WTC11 (cell line): ENCODE results near the gene PRKCB. TPM values are rescaled to one million over a fixed set of nuclear protein-coding genes. Genes with fewer than 3 reads are reported as not detected.

Source experiments
- ATAC-seq: fragments of 200-7000 bp; cut with Tn5 transposase; 2 replicates; pipeline ENCODE4 v1.10.0; 2021; ENCODE audit warnings: mild to moderate bottlenecking, moderate library complexity
- CTCF ChIA-PET: fragments of 300-600 bp; sonication (Branson Sonifier 250); formaldehyde crosslinking; loops from one replicate; lab custom pipeline; 2021; ENCODE audit warnings: antibody characterized with exemption; lab: Charles Lee
- POLR2A ChIA-PET: fragments of 350-600 bp; sonication (Branson Sonifier 250); formaldehyde crosslinking; loops from one replicate; lab custom pipeline; 2021; ENCODE audit warnings: antibody characterized with exemption; lab: Charles Lee
- DNase-seq: peaks from one replicate; pipeline ENCODE4 v3.0.0; 2021; ENCODE audit warnings: low spot score
- H3K27ac Mint-ChIP-seq: 2 replicates; pipeline ENCODE4 v1.8.0; 2021; ENCODE audit warnings: mixed read lengths
- H3K27me3 Mint-ChIP-seq: 2 replicates; pipeline ENCODE4 v1.8.0; 2021; ENCODE audit warnings: low read depth, mild to moderate bottlenecking, moderate library complexity, mixed read lengths
- H3K36me3 Mint-ChIP-seq: 2 replicates; pipeline ENCODE4 v1.8.0; 2021; ENCODE audit warnings: mixed read lengths
- H3K4me1 Mint-ChIP-seq: 2 replicates; pipeline ENCODE4 v1.8.0; 2022; ENCODE audit warnings: mixed read lengths
- H3K4me3 Mint-ChIP-seq: 2 replicates; pipeline ENCODE4 v1.8.0; 2021; ENCODE audit warnings: mild to moderate bottlenecking, moderate library complexity, mixed read lengths
- H3K9me3 Mint-ChIP-seq: 2 replicates; pipeline ENCODE4 v1.8.0; 2021; ENCODE audit warnings: mixed read lengths
- ARID4B ChIP-seq: sonication (generic); formaldehyde crosslinking; IDR thresholded peaks from 2 replicates; pipeline ENCODE4 v1.8.0; 2023; ENCODE audit warnings: missing genetic modification reagents, mild to moderate bottlenecking, borderline replicate concordance
- ATF3 ChIP-seq: sonication (generic); formaldehyde crosslinking; conservative IDR thresholded peaks from 2 replicates; pipeline ENCODE4 v1.8.1; 2022; ENCODE audit warnings: mild to moderate bottlenecking, missing genetic modification reagents
- ETV6 ChIP-seq: sonication (generic); formaldehyde crosslinking; IDR thresholded peaks from 2 replicates; pipeline ENCODE4 v1.8.1; 2022; ENCODE audit warnings: mild to moderate bottlenecking, missing genetic modification reagents
- FOXP4 ChIP-seq: sonication (generic); formaldehyde crosslinking; IDR thresholded peaks from 2 replicates; pipeline ENCODE4 v1.8.0; 2022; ENCODE audit warnings: mild to moderate bottlenecking, missing genetic modification reagents
- GRHL2 ChIP-seq: fragments of 250-450 bp; sonication (Bioruptor Pico); IDR thresholded peaks from 2 replicates; pipeline ENCODE4 v1.8.0; 2022; ENCODE audit warnings: mild to moderate bottlenecking, moderate library complexity; ENCODE audit not compliant: insufficient replicate concordance, severe bottlenecking
- IRF1 ChIP-seq: sonication (generic); formaldehyde crosslinking; IDR thresholded peaks from 2 replicates; pipeline ENCODE4 v1.8.0; 2023; ENCODE audit warnings: missing genetic modification reagents
- MXD4 ChIP-seq: fragments of 250-450 bp; sonication (Bioruptor Pico); IDR thresholded peaks from 2 replicates; pipeline ENCODE4 v1.8.0; 2021; ENCODE audit warnings: mild to moderate bottlenecking, moderate library complexity, borderline replicate concordance
- MYBL2 ChIP-seq: sonication (generic); formaldehyde crosslinking; IDR thresholded peaks from 2 replicates; pipeline ENCODE4 v1.8.1; 2023; ENCODE audit warnings: mild to moderate bottlenecking, moderate library complexity, missing genetic modification reagents
- TEAD1 ChIP-seq: sonication (generic); formaldehyde crosslinking; IDR thresholded peaks from 2 replicates; pipeline ENCODE4 v1.8.0; 2022; ENCODE audit warnings: mild to moderate bottlenecking, missing genetic modification reagents
- USF1 ChIP-seq: sonication (generic); formaldehyde crosslinking; IDR thresholded peaks from 2 replicates; pipeline ENCODE4 v1.8.0; 2022; ENCODE audit warnings: mild to moderate bottlenecking, missing genetic modification reagents
- USF2 ChIP-seq: sonication (generic); formaldehyde crosslinking; IDR thresholded peaks from 2 replicates; pipeline ENCODE4 v1.8.1; 2023; ENCODE audit warnings: mild to moderate bottlenecking, missing genetic modification reagents, moderate library complexity
- ZMAT4 ChIP-seq: fragments of 250-450 bp; sonication (Bioruptor Pico); IDR thresholded peaks from 2 replicates; pipeline ENCODE4 v1.9.0; 2021; ENCODE audit warnings: mild to moderate bottlenecking
- ZNF138 ChIP-seq: sonication (generic); formaldehyde crosslinking; conservative IDR thresholded peaks from 2 replicates; pipeline ENCODE4 v1.8.1; 2022; ENCODE audit warnings: mild to moderate bottlenecking, moderate library complexity, missing genetic modification reagents
- ZNF423 ChIP-seq: fragments of 250-450 bp; sonication (Bioruptor Pico); IDR thresholded peaks from 2 replicates; pipeline ENCODE4 v2.1.2; 2022; ENCODE audit warnings: mild to moderate bottlenecking, moderate library complexity
- ZNF671 ChIP-seq: fragments of 250-450 bp; sonication (Bioruptor Pico); IDR thresholded peaks from 2 replicates; pipeline ENCODE4 v1.8.0; 2021; ENCODE audit warnings: mild to moderate bottlenecking
- total RNA-seq: library from RNA; stranded (reverse); gene quantifications from 3 replicates; pipeline ENCODE4 v1.2.3, GENCODE V29; 2021

PRKCB gene
- total RNA-seq, 1 experiment from 2014 or later: 6.9 TPM

GRCh38 chr16:24002619-24003018 lies 166.8 kb downstream of the PRKCB start:
- ATAC-seq: no peak
- no peaks in the 10 kb centered on the region for H3K36me3 Mint-ChIP-seq
- no peak for TF ChIP-seq ZNF671 (CRISPR knock-in tag)
- no peak for TF ChIP-seq USF1 (CRISPR knock-in tag)
- no peak for TF ChIP-seq IRF1 (CRISPR knock-in tag)
- TF ChIP-seq TEAD1 (CRISPR knock-in tag): no peak
- TF ChIP-seq ETV6 (CRISPR knock-in tag): no peak
- TF ChIP-seq GRHL2: no peak
- H3K9me3 Mint-ChIP-seq: no peaks in the 10 kb centered on the region
- H3K27ac Mint-ChIP-seq: no peak overlapping the region
- no peak for DNase-seq
- H3K4me1 Mint-ChIP-seq: no peaks in the 10 kb centered on the region
- ChIA-PET CTCF (interaction anchor here (1.2 kb wide), 1 partner anchor 8 kb away, joined by 15 read pairs; no protein-coding TSS in a partner anchor), POLR2A (no interaction called here)
- no peak overlapping the region for H3K4me3 Mint-ChIP-seq
- H3K27me3 Mint-ChIP-seq: peaks cover 11% of the 10 kb centered on the region

- Mint-ChIP-seq H3K27ac (no peak overlapping the region), H3K4me3 (no peak overlapping the region), H3K27me3 (peaks cover 7% of the 10 kb centered on the region; the same call in 1 of the 2 replicates), H3K9me3 (no peaks in the 10 kb centered on the region), H3K36me3 (no peaks in the 10 kb centered on the region), H3K4me1 (no peaks in the 10 kb centered on the region)
- ATAC-seq (no peak), DNase-seq (no peak)
- ChIA-PET POLR2A (no interaction called here), CTCF (interaction anchor here (1.1 to 1.3 kb wide), 3 partner anchors 10 to 202 kb away, joined by 3 to 6 read pairs (median 3); no protein-coding TSS in a partner anchor)
- TF ChIP-seq MYBL2 (no peak), MXD4 (no peak), ZMAT4 (CRISPR knock-in tag) (no peak), USF2 (CRISPR knock-in tag) (no peak), ZNF423 (CRISPR knock-in tag) (no peak), ATF3 (no peak), ARID4B (CRISPR knock-in tag) (no peak), FOXP4 (CRISPR knock-in tag) (no peak), ZNF138 (CRISPR knock-in tag) (no peak)
Observed at GRCh38 chr16:24005577-24005976, 169.8 kb downstream of the PRKCB start.
